Tibial nerve (tissue), 4 donors: Measurements from ENCODE around the gene DAB1. TPM values are rescaled to one million over a fixed set of nuclear protein-coding genes. Genes with fewer than 3 reads are reported as not detected.

ENCODE experiments used
- DNase-seq, 2 donors: peaks; one replicate each; pipeline ENCODE4 v3.0.0-alpha.2; 2019; ENCODE audit warnings: low spot score in 2 of 2
- H3K27ac ChIP-seq, 4 donors: fragments of 200-600 bp; sonication (generic) in 3 of 4; one replicate each; pipeline ENCODE4 v1.5.1; 2017 to 2019; ENCODE audit warnings: mild to moderate bottlenecking in 1 of 4
- H3K27me3 ChIP-seq, 2 donors: fragments of 200-600 bp; sonication (generic) in 1 of 2; one replicate each; pipeline versions ENCODE4 v1.5.1 to v1.6.0; 2017 to 2019
- H3K36me3 ChIP-seq, 3 donors: fragments of 200-600 bp; sonication (generic); one replicate each; pipeline ENCODE4 v1.5.1; 2018 to 2019
- H3K4me1 ChIP-seq, 4 donors: fragments of 200-600 bp; sonication (generic) in 3 of 4; one replicate each; pipeline ENCODE4 v1.5.1; 2017 to 2019
- H3K4me3 ChIP-seq, 4 donors: fragments of 200-600 bp; sonication (generic) in 3 of 4; one replicate each; pipeline ENCODE4 v1.5.1; 2017 to 2019; ENCODE audit warnings: mild to moderate bottlenecking in 1 of 4, moderate library complexity in 1 of 4
- H3K9me3 ChIP-seq, 4 donors: fragments of 200-600 bp; sonication (generic) in 3 of 4; one replicate each; pipeline ENCODE4 v1.5.1; 2017 to 2019
- EP300 ChIP-seq, 2 donors: sonication (generic); formaldehyde crosslinking; IDR thresholded peaks; one replicate each; pipeline ENCODE4 v1.6.1; 2017; ENCODE audit warnings: antibody characterized with exemption in 2 of 2, mild to moderate bottlenecking in 1 of 2
- POLR2A ChIP-seq, 2 donors: fragments of 450-650 bp; IDR thresholded peaks; one replicate each; pipeline ENCODE4 v1.6.1; 2017; ENCODE audit warnings: antibody characterized with exemption in 2 of 2, mild to moderate bottlenecking in 2 of 2, moderate library complexity in 2 of 2
- WGBS, 2 donors: methylation state at CpG; one replicate each; pipeline ENCODE4 v1.1.5; 2018; 5-methylcytosine and 5-hydroxymethylcytosine counted together
- total RNA-seq, 4 donors: library from RNA; depleted of rRNA; stranded (reverse); fragments of >200 nt; gene quantifications; one replicate each; pipeline ENCODE4 v1.1.0, GENCODE V29; 2016
- TF ChIP-seq, protein P1 (sequence below), 5 experiments: fragments of 200-600 bp in 3 of 5; fragments of 450-650 bp in 2 of 5; sonication (generic) in 3 of 5; IDR thresholded peaks; one replicate each; pipeline ENCODE4 v1.5.1; 2016 to 2019; ENCODE audit warnings: antibody characterized with exemption in 5 of 5, mild to moderate bottlenecking in 3 of 5, moderate library complexity in 2 of 5

DAB1 gene
- total RNA-seq, result 1 to 10 TPM; 4.0 to 8.3 (median 4.4) TPM

DNA sequence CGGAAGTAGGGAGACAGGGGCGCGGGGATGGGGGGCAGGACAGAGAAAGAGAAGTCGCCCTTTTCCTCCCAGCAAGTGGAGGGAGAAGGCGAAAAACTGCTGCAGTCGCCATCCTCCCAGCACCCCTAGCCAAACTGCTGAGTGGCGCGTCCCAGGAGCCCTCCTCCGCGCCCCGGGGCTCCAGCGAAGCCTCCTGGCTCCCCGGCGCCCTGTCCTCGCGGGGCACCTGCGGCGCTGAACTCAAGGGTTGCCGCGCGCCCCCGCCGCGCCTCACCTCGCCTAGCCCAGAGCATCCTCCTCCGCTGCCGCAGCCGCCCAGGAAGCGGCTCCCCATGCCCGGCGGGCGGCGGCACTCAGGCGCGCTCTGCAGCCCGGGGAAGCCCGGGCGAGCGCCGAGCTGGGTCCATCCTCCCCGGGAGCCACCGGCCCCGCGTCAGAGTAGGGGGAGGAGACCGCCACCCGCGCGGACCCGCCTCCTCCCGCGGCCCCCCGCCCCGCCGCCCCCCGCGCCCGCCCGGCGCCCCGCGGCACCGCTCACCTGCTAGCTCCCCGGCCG lies at the start of gene DAB1:
Gene DAB1, minus strand, starts transcription at position 405 of the 556 bp plus-strand sequence. CDS start 133,030 bp downstream, outside the sequence.
- Histone ChIP-seq H3K9me3 (no peaks in the 10 kb centered on the region), H3K27ac (peak within 1 kb of the TSS; percentile 42 to 84 (median 73)), H3K4me1 (peaks cover 0 to 28% (median 3%) of the 10 kb centered on the region in 4 donors), H3K27me3 (peaks cover 0 to 51% of the 10 kb centered on the region in 2 donors), H3K36me3 (no peaks in the 10 kb centered on the region), H3K4me3 (peak within 1 kb of the TSS; percentile 34 to 60 (median 45))
- TF ChIP-seq, protein P1, sequence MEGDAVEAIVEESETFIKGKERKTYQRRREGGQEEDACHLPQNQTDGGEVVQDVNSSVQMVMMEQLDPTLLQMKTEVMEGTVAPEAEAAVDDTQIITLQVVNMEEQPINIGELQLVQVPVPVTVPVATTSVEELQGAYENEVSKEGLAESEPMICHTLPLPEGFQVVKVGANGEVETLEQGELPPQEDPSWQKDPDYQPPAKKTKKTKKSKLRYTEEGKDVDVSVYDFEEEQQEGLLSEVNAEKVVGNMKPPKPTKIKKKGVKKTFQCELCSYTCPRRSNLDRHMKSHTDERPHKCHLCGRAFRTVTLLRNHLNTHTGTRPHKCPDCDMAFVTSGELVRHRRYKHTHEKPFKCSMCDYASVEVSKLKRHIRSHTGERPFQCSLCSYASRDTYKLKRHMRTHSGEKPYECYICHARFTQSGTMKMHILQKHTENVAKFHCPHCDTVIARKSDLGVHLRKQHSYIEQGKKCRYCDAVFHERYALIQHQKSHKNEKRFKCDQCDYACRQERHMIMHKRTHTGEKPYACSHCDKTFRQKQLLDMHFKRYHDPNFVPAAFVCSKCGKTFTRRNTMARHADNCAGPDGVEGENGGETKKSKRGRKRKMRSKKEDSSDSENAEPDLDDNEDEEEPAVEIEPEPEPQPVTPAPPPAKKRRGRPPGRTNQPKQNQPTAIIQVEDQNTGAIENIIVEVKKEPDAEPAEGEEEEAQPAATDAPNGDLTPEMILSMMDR (IDR thresholded peaks at IDR 0.05), result no peak
- TF ChIP-seq POLR2A (IDR thresholded peaks at IDR 0.05), result no peak
- no peak for TF ChIP-seq EP300 (IDR thresholded peaks at IDR 0.05)
- DNase-seq, result no peak
- WGBS, 2 donors, result 0 to 2% methylated on average over 8 to 17 of the region's 64 CpGs

DNA sequence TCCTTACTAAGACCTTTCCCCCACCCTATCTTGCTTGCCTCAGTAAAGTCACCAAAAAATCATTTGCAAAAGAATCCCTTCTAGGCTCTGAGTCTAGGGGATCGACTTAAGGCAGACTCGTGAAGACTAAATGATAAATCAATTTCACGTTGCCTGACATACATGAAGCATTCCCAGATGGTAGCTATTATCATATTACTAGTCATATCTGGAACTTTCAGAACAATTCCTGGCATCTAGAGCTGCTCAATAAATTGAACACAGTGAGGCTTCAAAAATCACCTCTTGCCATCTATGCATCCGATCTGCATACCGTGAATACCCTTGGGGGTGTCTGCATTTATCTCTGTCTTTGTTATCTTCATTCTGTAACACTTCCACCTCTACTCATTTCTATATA lies 49.6 kb upstream of the DAB1 start:
- no peaks in the 10 kb centered on the region for H3K27me3 ChIP-seq
- H3K4me3 ChIP-seq, result no peak overlapping the region
- H3K4me1 ChIP-seq, result peaks cover 0 to 12% (median 8%) of the 10 kb centered on the region in 4 donors
- no peak for DNase-seq
- no peaks in the 10 kb centered on the region for H3K36me3 ChIP-seq
- 42 to 60% methylated on average over 5 of the region's 5 CpGs for WGBS, 2 donors
- H3K27ac ChIP-seq, result peak overlapping the region; percentile 40 to 68 (median 44)
- no peak for TF ChIP-seq EP300 (IDR thresholded peaks at IDR 0.05)
- TF ChIP-seq POLR2A (IDR thresholded peaks at IDR 0.05), result no peak
- TF ChIP-seq, protein P1 (IDR thresholded peaks at IDR 0.05), result no peak
- no peaks in the 10 kb centered on the region for H3K9me3 ChIP-seq

DNA sequence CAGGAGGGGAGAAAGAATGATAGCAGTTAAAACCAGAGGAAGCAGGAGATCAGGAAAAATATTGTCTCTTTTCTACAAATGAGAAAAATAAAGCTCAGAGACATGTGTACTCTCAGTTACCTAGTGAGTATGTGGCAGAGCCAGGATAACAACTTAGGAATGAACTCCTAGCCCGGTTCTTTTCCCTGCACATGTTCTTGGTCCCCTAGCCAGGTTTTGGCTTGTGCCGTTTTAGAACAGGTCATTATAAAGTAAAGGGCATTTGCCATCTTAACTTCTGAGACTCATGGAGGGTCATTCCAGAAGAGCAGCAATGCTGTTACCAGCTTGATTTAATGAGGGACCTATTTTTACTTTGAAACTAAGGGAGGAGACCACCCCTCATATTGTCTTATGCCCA lies 48.1 kb upstream of the DAB1 start:
- 93 to 100% methylated on average over 2 of the region's 2 CpGs for WGBS, 2 donors
- Histone ChIP-seq H3K4me3 (no peak overlapping the region), H3K36me3 (no peaks in the 10 kb centered on the region), H3K27me3 (no peaks in the 10 kb centered on the region), H3K4me1 (peaks cover 0 to 20% (median 10%) of the 10 kb centered on the region in 4 donors), H3K9me3 (no peaks in the 10 kb centered on the region), H3K27ac (no peak overlapping the region)
- TF ChIP-seq, protein P1 (IDR thresholded peaks at IDR 0.05), result no peak
- TF ChIP-seq POLR2A (IDR thresholded peaks at IDR 0.05) (no peak), EP300 (IDR thresholded peaks at IDR 0.05) (no peak)
- no peak for DNase-seq

DNA sequence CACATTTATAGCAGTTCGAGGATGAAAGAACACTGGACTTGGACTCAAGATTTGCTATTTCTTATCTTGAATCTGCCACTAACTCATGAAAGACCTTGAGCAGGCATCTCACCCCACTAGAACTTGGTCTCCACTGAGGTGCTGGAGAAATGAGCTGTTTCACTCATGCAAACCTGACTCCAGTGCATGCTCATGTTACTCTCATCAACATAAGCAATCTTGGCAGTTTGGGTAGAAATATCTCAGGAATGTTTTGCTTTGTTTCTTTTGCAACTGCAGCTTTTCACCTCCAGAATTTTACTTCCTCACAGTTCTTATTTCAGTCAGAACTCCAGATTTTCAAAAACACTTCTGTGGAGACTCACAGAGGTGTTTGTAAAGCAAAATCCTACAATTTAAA lies 46.2 kb upstream of the DAB1 start:
- Histone ChIP-seq H3K4me3 (no peak overlapping the region), H3K9me3 (no peaks in the 10 kb centered on the region), H3K36me3 (no peaks in the 10 kb centered on the region), H3K27me3 (no peaks in the 10 kb centered on the region), H3K4me1 (peaks cover 0 to 26% (median 7%) of the 10 kb centered on the region in 4 donors), H3K27ac (peak overlapping the region in 1 of 4 donors; percentile 19)
- WGBS, 2 donors, result 70 to 82% methylated on average over 1 of the region's 1 CpG
- no peak for DNase-seq
- TF ChIP-seq, protein P1 (IDR thresholded peaks at IDR 0.05), result no peak
- no peak for TF ChIP-seq EP300 (IDR thresholded peaks at IDR 0.05)
- TF ChIP-seq POLR2A (IDR thresholded peaks at IDR 0.05), result no peak

DNA sequence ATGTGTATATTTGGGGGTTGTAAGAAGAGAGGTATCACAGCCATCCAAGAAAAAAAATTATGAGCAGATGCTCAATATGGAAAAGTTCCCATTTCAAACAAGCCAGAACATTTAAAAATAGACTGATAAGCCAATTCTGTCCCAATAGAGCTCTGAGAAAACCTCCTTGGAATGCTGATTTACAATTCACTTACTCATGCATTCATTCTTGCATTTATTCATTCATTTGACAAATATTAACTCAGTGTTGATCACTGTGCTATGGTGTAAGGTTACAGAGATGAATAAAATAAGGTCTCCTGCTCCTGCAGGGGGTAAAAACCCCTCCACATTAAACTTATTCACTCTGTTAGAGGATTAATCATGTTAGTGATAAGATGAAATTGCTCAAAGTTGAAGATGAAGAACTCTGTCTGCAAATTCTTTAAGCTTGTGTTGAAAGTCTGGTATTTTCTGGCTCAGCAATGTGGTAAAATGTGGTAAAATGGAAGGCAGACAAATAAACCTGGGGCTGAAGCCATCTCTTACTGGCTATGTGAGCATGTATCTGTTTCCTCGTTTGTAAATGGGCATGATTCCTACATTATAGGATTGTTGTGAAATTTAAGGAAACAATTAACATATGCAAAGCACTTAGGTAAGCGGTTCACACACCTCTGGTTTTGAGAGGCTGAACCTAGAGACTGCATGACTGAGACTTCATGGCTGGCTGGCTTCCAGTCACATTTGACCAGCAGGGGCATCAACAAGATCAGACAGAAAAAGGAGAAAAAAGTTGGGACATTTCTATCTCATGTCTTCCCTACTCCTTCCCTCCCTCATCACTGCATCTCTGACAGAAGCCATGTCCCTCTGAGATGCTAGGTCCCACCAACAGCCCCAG lies 45.0 kb upstream of the DAB1 start:
- peaks cover 0 to 29% (median 7%) of the 10 kb centered on the region in 4 donors for H3K4me1 ChIP-seq
- no peaks in the 10 kb centered on the region for H3K36me3 ChIP-seq
- no peak for DNase-seq
- H3K9me3 ChIP-seq, result no peaks in the 10 kb centered on the region
- no peak overlapping the region for H3K27ac ChIP-seq
- TF ChIP-seq EP300 (IDR thresholded peaks at IDR 0.05) (no peak), POLR2A (IDR thresholded peaks at IDR 0.05) (no peak)
- TF ChIP-seq, protein P1 (IDR thresholded peaks at IDR 0.05), result no peak
- WGBS, 2 donors, result 43 to 61% methylated on average over 2 of the region's 2 CpGs
- H3K4me3 ChIP-seq, result no peak overlapping the region
- no peaks in the 10 kb centered on the region for H3K27me3 ChIP-seq
